Thyroid gland (tissue), 4 donors: Measurements from ENCODE around the gene SAG. TPM values are rescaled to one million over a fixed set of nuclear protein-coding genes. Genes with fewer than 3 reads are reported as not detected.

Source experiments
- DNase-seq, 2 donors: peaks; one replicate each; pipeline ENCODE4 v3.0.0-alpha.2; 2019
- H3K27ac ChIP-seq, 3 donors: fragments of 200-600 bp; sonication (generic); 1 replicate in 2 of 3; 2 replicates in 1 of 3; pipeline ENCODE4 v1.5.1; 2016 to 2019; ENCODE audit warnings: mild to moderate bottlenecking in 1 of 3, moderate library complexity in 1 of 3
- H3K27me3 ChIP-seq: fragments of 200-600 bp; sonication (generic); one replicate; pipeline ENCODE4 v1.5.1; 2019
- H3K36me3 ChIP-seq, 2 donors: fragments of 200-600 bp; sonication (generic); one replicate each; pipeline ENCODE4 v1.5.1; 2016 to 2019
- H3K4me1 ChIP-seq, 2 donors: fragments of 200-600 bp; sonication (generic); one replicate each; pipeline ENCODE4 v1.5.1; 2017 to 2019
- H3K4me3 ChIP-seq, 3 donors: fragments of 200-600 bp; sonication (generic); replicated peaks in 1 of 3; 1 replicate in 2 of 3; 2 replicates in 1 of 3; pipeline ENCODE4 v1.5.1; 2016; ENCODE audit warnings: mild to moderate bottlenecking in 1 of 3
- H3K9me3 ChIP-seq: fragments of 200-600 bp; sonication (generic); one replicate; pipeline ENCODE4 v1.5.1; 2017
- CTCF ChIP-seq, 6 experiments: fragments of 200-600 bp in 3 of 6; fragments of 450-650 bp in 3 of 6; sonication (generic) in 3 of 6; IDR thresholded peaks; one replicate each; pipeline ENCODE4 v1.5.1; 2016 to 2019; ENCODE audit warnings: antibody characterized with exemption in 6 of 6, mild to moderate bottlenecking in 2 of 6, inconsistent platforms in 1 of 6, moderate library complexity in 1 of 6
- POLR2A ChIP-seq, 2 donors: fragments of 450-650 bp; IDR thresholded peaks; one replicate each; pipeline ENCODE4 v1.6.1; 2017; ENCODE audit warnings: antibody characterized with exemption in 2 of 2, mild to moderate bottlenecking in 2 of 2, moderate library complexity in 1 of 2
- WGBS, 2 donors: methylation state at CpG; one replicate each; pipeline ENCODE4 v1.1.5; 2017; 5-methylcytosine and 5-hydroxymethylcytosine counted together
- intact Hi-C: fragments of 100-400 bp; cut with DNase I; formaldehyde crosslinking; loops from one replicate; pipeline ENCODE4 v1.15.1; 2023
- total RNA-seq, 4 donors: library from RNA; depleted of rRNA; stranded (reverse); fragments of >200 nt; gene quantifications; one replicate each; pipeline ENCODE4 v1.2.3, GENCODE V29; 2016

SAG gene
- total RNA-seq, 4 donors from 2014 or later, result 0.21 TPM; not detected in 3

DNA sequence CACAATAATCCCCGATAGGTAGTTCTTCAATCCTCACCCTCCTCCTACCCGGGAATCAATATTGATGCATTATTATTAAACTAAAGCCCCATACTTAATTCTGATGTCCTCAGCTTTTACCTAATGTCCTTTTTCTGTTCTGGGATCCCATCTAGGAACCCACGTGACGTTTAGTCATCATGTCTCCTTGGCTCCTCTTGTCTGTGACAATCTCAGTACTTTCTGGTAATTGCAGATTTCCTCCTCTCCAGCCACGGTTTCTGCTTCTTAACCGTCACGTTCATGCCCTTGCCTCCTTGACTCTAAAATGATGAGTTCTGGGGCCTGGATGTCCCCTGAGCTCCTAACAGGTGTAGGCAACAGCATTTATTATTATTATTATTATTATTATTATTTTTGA, 43.8 kb downstream of the SAG start:
- no peak for TF ChIP-seq CTCF (IDR thresholded peaks at IDR 0.05)
- no peak for TF ChIP-seq POLR2A (IDR thresholded peaks at IDR 0.05)
- DNase-seq, result no peak
- no peaks in the 10 kb centered on the region for H3K9me3 ChIP-seq
- H3K4me3 ChIP-seq, result no peak overlapping the region
- intact Hi-C loops, result loop anchor here (5.0 to 10.0 kb wide), 2 partner anchors 91 to 97 kb away; partner anchors contain the start of gene ATG16L1
- H3K36me3 ChIP-seq, result no peaks in the 10 kb centered on the region
- WGBS, 2 donors, result 87 to 88% methylated on average over 7 of the region's 7 CpGs
- no peaks in the 10 kb centered on the region for H3K27me3 ChIP-seq
- H3K27ac ChIP-seq, result no peak overlapping the region
- H3K4me1 ChIP-seq, result peaks cover 15 to 29% of the 10 kb centered on the region in 2 donors

GRCh38 chr2:233352141-233352842, 44.7 kb downstream of the SAG start:
- DNase-seq, result no peak
- Histone ChIP-seq H3K36me3 (no peaks in the 10 kb centered on the region), H3K27me3 (no peaks in the 10 kb centered on the region), H3K4me1 (peaks cover 15 to 34% of the 10 kb centered on the region in 2 donors), H3K4me3 (no peak overlapping the region), H3K9me3 (no peaks in the 10 kb centered on the region), H3K27ac (no peak overlapping the region)
- 96 to 98% methylated on average over 22 to 25 of the region's 25 CpGs for WGBS, 2 donors
- TF ChIP-seq CTCF (IDR thresholded peaks at IDR 0.05) (no peak), POLR2A (IDR thresholded peaks at IDR 0.05) (no peak)
- intact Hi-C loops, result loop anchor here (5.0 to 10.0 kb wide), 2 partner anchors 90 to 97 kb away; partner anchors contain the start of gene ATG16L1

DNA sequence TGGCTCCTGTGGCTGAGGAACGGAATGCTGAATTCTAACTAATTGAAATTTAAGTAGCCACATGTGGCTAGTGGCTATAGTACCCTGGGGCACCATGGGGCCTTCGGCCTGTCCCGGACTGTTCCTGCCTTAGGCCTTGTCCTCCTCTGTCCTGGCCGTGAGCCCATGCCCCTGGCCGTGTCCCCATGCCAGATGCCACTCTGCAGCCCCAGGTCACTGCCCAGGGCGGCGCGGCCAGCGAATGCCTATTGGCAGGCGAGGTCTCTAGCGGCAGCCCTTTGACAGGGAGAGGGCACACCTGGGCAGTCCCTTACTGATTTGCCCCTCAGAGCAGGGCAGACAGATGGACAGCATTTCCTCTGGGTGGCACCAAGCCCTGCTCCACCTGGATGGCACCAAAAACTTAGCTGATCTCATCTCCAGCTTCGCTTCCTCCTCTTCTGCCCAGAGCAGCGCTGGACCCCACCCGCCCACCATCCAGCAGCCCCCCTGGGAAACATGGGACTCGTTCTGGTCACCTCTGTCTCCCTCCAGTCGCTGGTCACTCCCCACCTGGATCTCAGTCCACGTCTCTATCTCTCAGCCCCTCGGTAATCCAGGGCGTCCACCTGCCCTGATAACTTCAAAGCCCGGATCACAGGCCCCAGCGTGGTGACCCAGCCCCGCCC, 45.6 kb downstream of the SAG start:
- Histone ChIP-seq H3K36me3 (no peaks in the 10 kb centered on the region), H3K4me3 (peak overlapping the region in 1 of 3 donors; percentile 30)

DNA sequence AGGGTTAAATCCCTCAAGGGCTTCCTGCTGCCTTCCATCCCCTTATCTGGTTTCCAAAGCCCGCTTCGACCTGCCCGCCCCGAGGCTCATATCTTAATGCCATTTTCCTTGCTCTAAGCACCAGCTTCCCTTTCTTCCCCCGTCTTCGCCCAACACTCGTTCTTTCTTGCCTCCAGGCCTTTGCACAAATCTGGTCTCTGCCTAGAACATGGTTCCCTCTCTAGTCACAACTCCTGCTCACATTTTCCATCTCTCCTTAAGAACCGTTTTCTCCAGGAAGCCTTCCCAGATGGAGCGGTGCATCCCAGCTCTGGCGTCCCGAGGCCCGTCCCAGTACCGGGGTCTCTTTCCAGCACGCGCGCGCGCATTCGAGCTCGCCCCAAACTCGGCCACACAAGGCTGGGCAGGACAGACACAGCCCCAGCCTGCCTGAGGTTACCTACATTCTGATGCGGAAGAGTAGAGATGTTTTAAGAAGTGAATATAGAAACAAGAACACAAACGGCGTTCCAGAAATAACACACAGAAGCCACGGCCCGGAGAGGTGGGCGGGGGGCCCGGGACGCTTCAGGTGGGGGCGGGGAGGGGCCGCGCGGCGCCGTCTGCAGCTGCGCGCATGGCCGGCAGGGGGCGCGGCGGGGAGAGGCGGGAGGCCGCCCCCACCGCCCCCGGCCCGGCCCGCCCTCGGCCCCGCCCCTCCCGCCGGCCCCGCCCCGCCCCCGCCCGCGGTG, 46.3 kb downstream of the SAG start, which contains the start of gene DGKD:
DGKD (plus strand) TSS at position 726 of the 731 bp plus-strand sequence. CDS start 25 bp downstream, outside the sequence.
- peak within 1 kb of the TSS; percentile 27 to 53 (median 47) for H3K4me3 ChIP-seq
- no peaks in the 10 kb centered on the region for H3K9me3 ChIP-seq
- peak within 1 kb of the TSS in 2 of 3 donors; percentile 17 to 68 for H3K27ac ChIP-seq
- H3K27me3 ChIP-seq, result no peaks in the 10 kb centered on the region
- whole genome bisulfite sequencing, 2 donors, result 8 to 10% methylated on average over 25 to 26 of the region's 56 CpGs
- no peaks in the 10 kb centered on the region for H3K36me3 ChIP-seq
- intact Hi-C loops, result loop anchor here (5.0 to 10.0 kb wide), 2 partner anchors 88 to 99 kb away; partner anchors contain the start of gene ATG16L1
- peaks cover 15 to 34% of the 10 kb centered on the region in 2 donors for H3K4me1 ChIP-seq
- no peak for TF ChIP-seq POLR2A (IDR thresholded peaks at IDR 0.05)
- peak in 2 of 6 experiments; percentile 19 to 79 for TF ChIP-seq CTCF (IDR thresholded peaks at IDR 0.05)
- peak; percentile 47 to 60 for DNase-seq

More for the DNA sequence above, 45.6 kb downstream of the SAG start:
- 77 to 79% methylated on average over 20 to 22 of the region's 22 CpGs for WGBS, 2 donors
- H3K4me1 ChIP-seq, result peaks cover 15 to 34% of the 10 kb centered on the region in 2 donors
- TF ChIP-seq POLR2A (IDR thresholded peaks at IDR 0.05) (no peak), CTCF (IDR thresholded peaks at IDR 0.05) (no peak)
- H3K9me3 ChIP-seq, result no peaks in the 10 kb centered on the region
- intact Hi-C loops, result loop anchor here (5.0 to 10.0 kb wide), 2 partner anchors 89 to 98 kb away; partner anchors contain the start of gene ATG16L1
- no peaks in the 10 kb centered on the region for H3K27me3 ChIP-seq
- DNase-seq, result no peak
- H3K27ac ChIP-seq, result peak overlapping the region in 2 of 3 donors; percentile 17 to 68
